Lung (tissue), 12 donors: ENCODE results near the gene CELF5. TPM values are rescaled to one million over a fixed set of nuclear protein-coding genes. Genes with fewer than 3 reads are reported as not detected.

Experiments used
- ATAC-seq: fragments of 200-7000 bp; cut with Tn5 transposase; one replicate; pipeline ENCODE4 v1.9.1; 2020; ENCODE audit warnings: moderate number of reproducible peaks; ENCODE audit not compliant: insufficient read depth, low FRiP score
- DNase-seq, 3 donors: peaks; one replicate each; pipeline ENCODE4 v3.0.0-alpha.2; 2013 to 2017
- H3K27ac ChIP-seq, 2 donors: one replicate each; pipeline ENCODE4 v1.5.1; 2013; ENCODE audit warnings: mild to moderate bottlenecking in 2 of 2, moderate library complexity in 2 of 2, control low read depth in 1 of 2, inconsistent platforms in 1 of 2, low read depth in 1 of 2, low read length in 1 of 2
- H3K27me3 ChIP-seq, 3 donors: one replicate each; pipeline ENCODE4 v1.5.1; 2013; ENCODE audit warnings: low read length in 2 of 3; ENCODE audit not compliant: control insufficient read depth in 3 of 3, insufficient read depth in 3 of 3
- H3K36me3 ChIP-seq, 4 donors: one replicate each; pipeline ENCODE4 v1.5.1; 2013; ENCODE audit warnings: low read length in 4 of 4, mild to moderate bottlenecking in 1 of 4, moderate library complexity in 1 of 4; ENCODE audit not compliant: control insufficient read depth in 4 of 4, insufficient read depth in 4 of 4
- H3K4me1 ChIP-seq, 5 donors: one replicate each; pipeline ENCODE4 v1.5.1; 2013; ENCODE audit warnings: low read length in 5 of 5, mild to moderate bottlenecking in 2 of 5, moderate library complexity in 1 of 5; ENCODE audit not compliant: control insufficient read depth in 5 of 5, insufficient read depth in 5 of 5
- H3K4me3 ChIP-seq: one replicate; pipeline ENCODE4 v1.5.1; 2013; ENCODE audit warnings: mild to moderate bottlenecking, control low read depth, moderate library complexity
- H3K9ac ChIP-seq, 2 donors: one replicate each; pipeline ENCODE4 v1.5.1; 2013; ENCODE audit warnings: low read length in 2 of 2, control low read depth in 1 of 2; ENCODE audit not compliant: insufficient read depth in 1 of 2
- H3K9me3 ChIP-seq, 4 donors: one replicate each; pipeline ENCODE4 v1.5.1; 2013; ENCODE audit warnings: low read length in 3 of 4, mild to moderate bottlenecking in 1 of 4, moderate library complexity in 1 of 4; ENCODE audit not compliant: control insufficient read depth in 4 of 4, insufficient read depth in 3 of 4
- WGBS, 2 donors: extraction: QIAGEN DNeasy Blood & Tissue Kit; methylation state at CpG; one replicate each; pipeline ENCODE4 v1.1.7; 2013; 5-methylcytosine and 5-hydroxymethylcytosine counted together
- polyA plus RNA-seq, 2 donors: library from polyadenylated mRNA; stranded (reverse); fragments of 200-250 nt; gene quantifications; one replicate each; pipeline ENCODE4 v1.2.1, GENCODE V29; 2013
- total RNA-seq, 2 donors: library from RNA; depleted of rRNA in 1 of 2; stranded (reverse); fragments of >200 nt in 1 of 2; gene quantifications; one replicate each; pipeline ENCODE4 v1.2.1, GENCODE V29; 2014 to 2021
- TF ChIP-seq, protein P1 (sequence below): IDR thresholded peaks from 2 replicates; pipeline ENCODE4 v1.5.1; 2012; ENCODE audit warnings: mild to moderate bottlenecking; ENCODE audit errors: control extremely low read depth, extremely low read depth
- donor health status: control.
- donor health status: control.
- donor health status: Bipolar disorder and iron deficiency.
- donor health status: healthy.
- donor health status: DM: yes; HTN: yes; CAD: no.

Gene CELF5
- total and polyA plus RNA-seq, 4 donors, result 0.08 to 0.14 (median 0.12) TPM; not detected in 1

DNA sequence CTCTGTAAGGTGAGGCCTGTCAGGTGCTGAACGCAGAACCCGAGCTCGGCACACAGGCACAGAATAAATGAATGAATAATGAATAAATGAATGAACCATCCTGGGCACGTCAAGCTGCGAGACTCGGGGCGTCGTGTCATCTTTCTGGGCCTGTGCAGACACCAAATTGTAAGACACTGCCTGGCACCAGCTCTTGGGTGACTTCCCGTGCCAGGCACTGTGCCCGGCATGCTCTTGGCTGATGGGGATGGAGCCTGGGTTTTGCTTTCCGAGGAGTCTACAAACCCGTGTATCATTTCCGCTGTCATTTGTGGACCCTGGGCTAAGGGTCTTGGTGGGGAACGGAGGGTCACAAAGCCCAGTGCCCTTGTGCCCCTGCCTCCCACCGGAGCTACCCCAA lies 43.9 kb downstream of the CELF5 start:
- DNase-seq (no peak), ATAC-seq (no peak)
- Histone ChIP-seq H3K9me3 (peaks cover 0 to 7% (median 4%) of the 10 kb centered on the region in 4 donors), H3K27ac (no peak overlapping the region), H3K9ac (no peak overlapping the region), H3K36me3 (no peaks in the 10 kb centered on the region), H3K27me3 (peaks cover 7 to 33% (median 17%) of the 10 kb centered on the region in 3 donors), H3K4me1 (no peaks in the 10 kb centered on the region), H3K4me3 (no peak overlapping the region)
- TF ChIP-seq, protein P1, sequence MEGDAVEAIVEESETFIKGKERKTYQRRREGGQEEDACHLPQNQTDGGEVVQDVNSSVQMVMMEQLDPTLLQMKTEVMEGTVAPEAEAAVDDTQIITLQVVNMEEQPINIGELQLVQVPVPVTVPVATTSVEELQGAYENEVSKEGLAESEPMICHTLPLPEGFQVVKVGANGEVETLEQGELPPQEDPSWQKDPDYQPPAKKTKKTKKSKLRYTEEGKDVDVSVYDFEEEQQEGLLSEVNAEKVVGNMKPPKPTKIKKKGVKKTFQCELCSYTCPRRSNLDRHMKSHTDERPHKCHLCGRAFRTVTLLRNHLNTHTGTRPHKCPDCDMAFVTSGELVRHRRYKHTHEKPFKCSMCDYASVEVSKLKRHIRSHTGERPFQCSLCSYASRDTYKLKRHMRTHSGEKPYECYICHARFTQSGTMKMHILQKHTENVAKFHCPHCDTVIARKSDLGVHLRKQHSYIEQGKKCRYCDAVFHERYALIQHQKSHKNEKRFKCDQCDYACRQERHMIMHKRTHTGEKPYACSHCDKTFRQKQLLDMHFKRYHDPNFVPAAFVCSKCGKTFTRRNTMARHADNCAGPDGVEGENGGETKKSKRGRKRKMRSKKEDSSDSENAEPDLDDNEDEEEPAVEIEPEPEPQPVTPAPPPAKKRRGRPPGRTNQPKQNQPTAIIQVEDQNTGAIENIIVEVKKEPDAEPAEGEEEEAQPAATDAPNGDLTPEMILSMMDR, result no peak
- 84 to 85% methylated on average over 15 of the region's 15 CpGs for WGBS, 2 donors

DNA sequence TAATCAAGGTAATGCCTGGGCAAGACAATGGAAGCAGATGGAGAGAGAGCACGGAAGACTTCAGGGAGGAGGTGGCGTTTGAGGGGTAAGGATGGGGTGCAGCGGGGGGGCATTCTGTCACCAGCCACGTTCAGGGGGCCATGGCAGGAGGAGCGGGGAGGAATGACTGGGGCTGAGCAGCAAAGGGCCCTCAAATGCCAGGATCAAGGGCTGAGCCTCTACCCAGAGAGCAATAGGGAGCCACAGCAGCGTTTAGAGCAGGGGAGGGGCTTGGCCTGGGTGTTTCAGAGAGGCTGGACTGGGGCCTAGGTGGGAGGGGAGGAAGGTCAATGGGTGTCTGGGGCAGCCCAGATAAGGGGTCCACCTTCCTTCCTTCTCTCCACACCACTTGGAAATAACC lies 44.3 kb downstream of the CELF5 start:
- ATAC-seq (no peak), DNase-seq (no peak)
- H3K36me3 ChIP-seq, result no peaks in the 10 kb centered on the region
- H3K4me1 ChIP-seq, result no peaks in the 10 kb centered on the region
- peaks cover 0 to 12% (median 5%) of the 10 kb centered on the region in 4 donors for H3K9me3 ChIP-seq
- no peak overlapping the region for H3K4me3 ChIP-seq
- TF ChIP-seq, protein P1, result no peak
- no peak overlapping the region for H3K27ac ChIP-seq
- H3K9ac ChIP-seq, result no peak overlapping the region
- peaks cover 7 to 33% (median 17%) of the 10 kb centered on the region in 3 donors for H3K27me3 ChIP-seq
- WGBS, 2 donors, result 61 to 65% methylated on average over 6 of the region's 6 CpGs

GRCh38 chr19:3269916-3270671 lies 45.6 kb downstream of the CELF5 start:
- peaks cover 0 to 19% (median 5%) of the 10 kb centered on the region in 4 donors for H3K9me3 ChIP-seq
- WGBS, 2 donors, result 9 to 12% methylated on average over 31 to 47 of the region's 47 CpGs
- no peak overlapping the region for H3K4me3 ChIP-seq
- DNase-seq, result no peak
- H3K27me3 ChIP-seq, result peaks cover 7 to 43% (median 24%) of the 10 kb centered on the region in 3 donors
- TF ChIP-seq, protein P1, result no peak
- H3K27ac ChIP-seq, result no peak overlapping the region
- H3K9ac ChIP-seq, result no peak overlapping the region
- H3K36me3 ChIP-seq, result no peaks in the 10 kb centered on the region
- H3K4me1 ChIP-seq, result no peaks in the 10 kb centered on the region
- no peak for ATAC-seq
